Lower leg skin (tissue), 4 donors: ENCODE data around the gene MFSD11. TPM values are rescaled to one million over a fixed set of nuclear protein-coding genes. Genes with fewer than 3 reads are reported as not detected.

ENCODE experiments used
- DNase-seq, 2 donors: peaks; one replicate each; pipeline ENCODE4 v3.0.0-alpha.2; 2019; ENCODE audit warnings: low spot score in 2 of 2
- H3K4me3 ChIP-seq: fragments of 200-600 bp; sonication (generic); 2 replicates; pipeline ENCODE4 v1.5.1; 2017; ENCODE audit warnings: mild to moderate bottlenecking, low read depth; ENCODE audit not compliant: poor library complexity, severe bottlenecking
- POLR2A ChIP-seq, 2 donors: fragments of 450-650 bp; IDR thresholded peaks; one replicate each; pipeline ENCODE4 v1.6.1; 2016 to 2017; ENCODE audit warnings: antibody characterized with exemption in 2 of 2, mild to moderate bottlenecking in 1 of 2, moderate library complexity in 1 of 2
- WGBS, 2 donors: methylation state at CpG; one replicate each; pipeline ENCODE4 v1.1.5; 2018; 5-methylcytosine and 5-hydroxymethylcytosine counted together
- intact Hi-C: fragments of 100-400 bp; cut with DNase I; formaldehyde crosslinking; loops from one replicate; pipeline ENCODE4 v1.15.0; 2023; ENCODE audit warnings: low total_unique reads
- total RNA-seq, 4 donors: library from RNA; depleted of rRNA; stranded (reverse); fragments of >200 nt; gene quantifications; one replicate each; pipeline ENCODE4 v1.1.0, GENCODE V29; 2016
- TF ChIP-seq, protein P1 (sequence below), 3 donors: fragments of 450-650 bp; IDR thresholded peaks; one replicate each; pipeline ENCODE4 v1.5.1; 2016; ENCODE audit warnings: antibody characterized with exemption in 3 of 3, mild to moderate bottlenecking in 3 of 3, moderate library complexity in 2 of 3

The MFSD11 gene
- total RNA-seq, 4 donors from 2014 or later = 33.4 to 38.4 (median 33.8) TPM

GRCh38 chr17:76791053-76791980 lies 53.4 kb downstream of the MFSD11 start:
- H3K4me3 ChIP-seq = no peak overlapping the region
- TF ChIP-seq, protein P1, sequence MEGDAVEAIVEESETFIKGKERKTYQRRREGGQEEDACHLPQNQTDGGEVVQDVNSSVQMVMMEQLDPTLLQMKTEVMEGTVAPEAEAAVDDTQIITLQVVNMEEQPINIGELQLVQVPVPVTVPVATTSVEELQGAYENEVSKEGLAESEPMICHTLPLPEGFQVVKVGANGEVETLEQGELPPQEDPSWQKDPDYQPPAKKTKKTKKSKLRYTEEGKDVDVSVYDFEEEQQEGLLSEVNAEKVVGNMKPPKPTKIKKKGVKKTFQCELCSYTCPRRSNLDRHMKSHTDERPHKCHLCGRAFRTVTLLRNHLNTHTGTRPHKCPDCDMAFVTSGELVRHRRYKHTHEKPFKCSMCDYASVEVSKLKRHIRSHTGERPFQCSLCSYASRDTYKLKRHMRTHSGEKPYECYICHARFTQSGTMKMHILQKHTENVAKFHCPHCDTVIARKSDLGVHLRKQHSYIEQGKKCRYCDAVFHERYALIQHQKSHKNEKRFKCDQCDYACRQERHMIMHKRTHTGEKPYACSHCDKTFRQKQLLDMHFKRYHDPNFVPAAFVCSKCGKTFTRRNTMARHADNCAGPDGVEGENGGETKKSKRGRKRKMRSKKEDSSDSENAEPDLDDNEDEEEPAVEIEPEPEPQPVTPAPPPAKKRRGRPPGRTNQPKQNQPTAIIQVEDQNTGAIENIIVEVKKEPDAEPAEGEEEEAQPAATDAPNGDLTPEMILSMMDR (IDR thresholded peaks at IDR 0.05) = no peak
- no peak for TF ChIP-seq POLR2A (IDR thresholded peaks at IDR 0.05)
- 15 to 23% methylated on average over 11 of the region's 11 CpGs for WGBS, 2 donors
- no peak for DNase-seq
- intact Hi-C loops = no loop called here

DNA sequence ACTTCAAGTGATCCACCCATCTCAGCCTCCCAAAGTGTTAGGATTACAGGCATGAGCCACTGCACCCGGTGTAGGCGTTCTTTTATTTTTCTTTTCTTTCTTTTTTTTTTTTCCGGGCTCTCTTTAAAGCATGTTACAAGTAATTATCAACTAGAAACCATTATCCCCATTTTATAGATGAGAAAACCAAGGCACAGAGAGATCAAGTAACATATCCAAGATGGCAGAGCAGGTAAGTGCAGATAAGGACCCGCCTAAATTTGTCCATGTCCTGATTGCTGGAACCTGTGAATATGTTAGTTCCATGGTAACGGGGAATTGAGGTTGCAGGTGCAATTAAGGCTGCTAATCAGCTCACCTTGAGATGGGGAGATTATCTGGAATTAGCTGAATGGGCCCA lies 54.4 kb downstream of the MFSD11 start:
- DNase-seq = no peak
- WGBS, 2 donors = 94 to 99% methylated on average over 5 of the region's 5 CpGs
- TF ChIP-seq, protein P1 (IDR thresholded peaks at IDR 0.05) = no peak
- no peak for TF ChIP-seq POLR2A (IDR thresholded peaks at IDR 0.05)
- intact Hi-C loops = no loop called here
- no peak overlapping the region for H3K4me3 ChIP-seq

DNA sequence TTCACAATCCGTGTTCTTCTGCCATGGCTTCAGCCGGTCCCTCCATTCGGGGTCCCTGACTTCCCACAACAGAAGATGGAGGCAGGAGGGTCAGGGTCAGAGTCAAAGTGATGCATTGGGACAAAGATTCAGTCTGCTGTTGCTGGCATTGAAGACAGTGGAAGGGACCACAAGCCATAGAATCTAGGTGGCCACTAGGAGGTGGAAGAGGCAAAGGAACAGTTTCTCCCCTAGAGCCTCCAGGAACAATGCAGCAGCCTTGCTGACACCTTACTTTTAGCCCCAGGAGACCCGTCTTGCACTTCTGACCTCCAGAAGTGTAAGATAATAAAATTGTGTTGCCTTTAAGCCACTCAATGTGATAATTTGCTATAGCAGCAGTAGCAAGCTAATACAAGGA lies 55.9 kb downstream of the MFSD11 start:
- no peak for TF ChIP-seq POLR2A (IDR thresholded peaks at IDR 0.05)
- TF ChIP-seq, protein P1 (IDR thresholded peaks at IDR 0.05) = no peak
- 89% methylated on average over 4 of the region's 4 CpGs for WGBS, 2 donors
- no peak for DNase-seq

DNA sequence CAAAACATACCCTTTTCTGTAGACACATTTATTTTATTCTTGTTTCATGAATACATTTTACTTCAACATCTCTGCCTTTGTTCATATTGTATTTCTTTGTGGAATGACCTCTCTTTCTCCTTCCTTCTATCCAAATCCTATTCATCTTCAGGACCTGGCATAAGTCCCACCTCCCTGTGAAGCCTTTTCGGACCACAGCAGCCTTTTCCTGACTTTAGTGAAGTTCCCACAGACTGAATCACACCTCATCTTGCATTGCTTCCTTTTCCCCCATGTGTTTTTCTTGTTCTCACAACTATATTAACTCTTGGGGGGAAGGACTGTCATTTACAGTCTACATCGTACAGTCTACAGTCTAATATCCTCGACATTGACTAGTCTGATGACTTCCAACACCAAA lies 58.2 kb downstream of the MFSD11 start:
- intact Hi-C loops = no loop called here
- 84 to 94% methylated on average over 3 of the region's 3 CpGs for WGBS, 2 donors
- DNase-seq = no peak
- H3K4me3 ChIP-seq = no peak overlapping the region
- TF ChIP-seq, protein P1 (IDR thresholded peaks at IDR 0.05) = no peak
- TF ChIP-seq POLR2A (IDR thresholded peaks at IDR 0.05) = no peak

More for the DNA sequence above, 55.9 kb downstream of the MFSD11 start:
- intact Hi-C loops = no loop called here
- H3K4me3 ChIP-seq = no peak overlapping the region

DNA sequence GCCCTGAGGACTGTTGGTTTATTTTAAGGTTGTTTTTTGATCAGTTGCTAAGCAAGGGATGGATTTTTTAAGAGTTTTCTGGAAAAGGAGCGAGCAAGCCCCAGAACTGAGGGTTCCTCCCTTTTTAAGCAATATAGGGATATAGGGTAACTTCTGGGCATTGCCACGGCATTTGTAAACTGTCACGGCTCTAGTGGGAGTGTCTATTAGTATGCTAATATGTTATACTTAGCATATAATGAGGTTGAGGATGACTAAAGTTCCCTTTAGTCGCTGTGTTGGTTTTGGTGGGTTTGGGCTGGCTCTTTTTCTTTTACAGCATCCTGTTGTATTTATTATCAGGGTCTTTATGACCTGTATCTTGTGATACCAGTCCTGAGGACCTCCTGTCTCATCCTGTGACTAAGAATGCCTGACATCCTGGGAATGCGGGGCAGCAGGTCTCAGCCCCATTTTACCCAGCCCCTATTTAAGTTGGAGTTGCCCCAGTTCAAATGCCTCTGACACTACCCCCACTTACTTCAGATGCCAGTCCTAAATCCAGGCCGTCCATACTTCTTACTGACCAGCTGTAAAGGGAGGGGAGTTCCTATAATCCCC lies 59.4 kb downstream of the MFSD11 start:
- no peak for DNase-seq
- TF ChIP-seq, protein P1 (IDR thresholded peaks at IDR 0.05) = no peak
- no peak for TF ChIP-seq POLR2A (IDR thresholded peaks at IDR 0.05)
- 67 to 69% methylated on average over 6 of the region's 6 CpGs for WGBS, 2 donors
- H3K4me3 ChIP-seq = no peak overlapping the region
- intact Hi-C loops = no loop called here
